ENCODE results near the gene TBX2.

TBX2 gene

GRCh38 chr17:61403801-61404662 is 4.4 kb downstream of the TBX2 start:
- DNase-seq = peak; percentile 70

DNA sequence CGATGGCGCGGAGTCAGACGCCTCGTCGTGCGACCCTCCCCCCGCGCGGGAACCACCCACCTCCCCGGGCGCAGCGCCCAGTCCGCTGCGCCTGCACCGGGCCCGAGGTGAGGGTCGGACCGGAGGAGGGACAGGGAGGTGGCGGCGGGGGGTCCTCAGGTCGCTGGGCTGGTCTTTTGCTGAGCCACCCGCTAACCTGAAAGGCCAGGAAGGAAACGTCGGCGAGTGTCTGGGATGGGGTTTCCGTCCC is 4.9 kb downstream of the TBX2 start:
- no peak for DNase-seq

DNA sequence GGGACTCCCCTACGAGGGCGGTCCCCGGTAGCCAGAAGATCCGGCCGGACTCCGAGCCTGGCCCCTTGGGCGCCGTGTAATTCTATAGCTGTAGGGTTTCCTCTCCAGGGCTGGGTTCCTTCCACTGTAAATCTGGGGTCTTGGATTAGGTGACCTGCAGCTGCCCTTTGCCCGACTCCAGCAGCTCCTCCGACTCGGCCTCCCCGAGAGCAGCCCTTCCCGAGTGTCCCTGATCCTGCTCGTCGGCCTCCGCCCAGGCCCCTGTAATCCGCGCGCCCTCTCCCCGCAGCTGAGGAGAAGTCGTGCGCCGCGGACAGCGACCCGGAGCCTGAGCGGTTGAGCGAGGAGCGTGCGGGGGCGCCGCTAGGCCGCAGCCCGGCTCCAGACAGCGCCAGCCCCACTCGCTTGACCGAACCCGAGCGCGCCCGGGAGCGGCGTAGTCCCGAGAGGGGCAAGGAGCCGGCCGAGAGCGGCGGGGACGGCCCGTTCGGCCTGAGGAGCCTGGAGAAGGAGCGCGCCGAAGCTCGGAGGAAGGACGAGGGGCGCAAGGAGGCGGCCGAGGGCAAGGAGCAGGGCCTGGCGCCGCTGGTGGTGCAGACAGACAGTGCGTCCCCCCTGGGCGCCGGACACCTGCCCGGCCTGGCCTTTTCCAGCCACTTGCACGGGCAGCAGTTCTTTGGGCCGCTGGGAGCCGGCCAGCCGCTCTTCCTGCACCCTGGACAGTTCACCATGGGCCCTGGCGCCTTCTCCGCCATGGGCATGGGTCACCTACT is 5.5 kb downstream of the TBX2 start:
- peak; percentile 56 for DNase-seq

GRCh38 chr17:61405686-61406536 is 6.3 kb downstream of the TBX2 start:
- no peak for DNase-seq

GRCh38 chr17:61406537-61406845 is 6.8 kb downstream of the TBX2 start:
- no peak for DNase-seq

DNA sequence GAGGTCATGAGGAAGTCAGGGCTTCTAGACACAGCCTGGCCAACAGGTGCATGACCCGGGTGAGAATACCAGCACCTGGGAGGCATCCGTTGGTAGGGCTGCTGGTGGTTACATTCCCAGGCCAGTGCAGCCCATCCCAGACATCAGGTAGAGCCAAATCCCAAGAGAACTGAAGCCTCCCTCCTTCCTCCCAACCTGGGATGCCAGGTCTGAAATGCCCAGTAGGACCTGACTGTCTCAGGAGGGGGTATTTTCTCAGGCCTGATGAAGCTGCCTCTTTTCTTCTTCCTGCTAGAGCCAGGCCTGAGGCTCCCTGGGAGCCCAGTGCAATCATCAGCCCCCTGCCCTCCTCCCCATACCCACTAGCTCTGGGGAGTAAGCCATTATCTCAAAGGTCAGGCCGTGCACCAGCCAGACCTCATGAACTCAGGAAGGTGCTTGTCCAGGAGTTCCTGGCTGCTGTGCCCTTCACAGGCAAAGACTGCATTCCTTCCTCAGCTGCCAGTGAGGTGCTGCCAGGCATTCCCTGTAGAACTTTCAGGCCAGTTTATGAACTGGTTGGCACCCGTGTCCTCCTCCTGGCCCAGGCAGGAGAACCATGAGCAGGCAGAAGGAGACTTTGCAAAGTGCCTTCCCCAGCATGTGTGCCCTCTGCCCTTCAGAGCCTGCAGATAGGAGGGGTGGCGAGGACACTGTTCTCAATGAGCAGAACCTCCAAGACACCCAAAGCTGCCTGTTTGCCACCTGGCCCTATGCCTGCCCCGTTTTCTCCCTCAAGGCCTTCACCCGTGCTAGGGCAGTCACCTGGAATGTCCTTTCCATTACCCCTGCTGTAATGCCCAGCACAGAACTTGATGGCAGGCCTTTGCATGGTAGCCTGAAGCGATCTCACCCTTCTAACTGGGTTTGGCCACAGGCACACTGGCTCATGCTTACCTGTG is 7.6 kb downstream of the TBX2 start:
- DNase-seq = no peak

DNA sequence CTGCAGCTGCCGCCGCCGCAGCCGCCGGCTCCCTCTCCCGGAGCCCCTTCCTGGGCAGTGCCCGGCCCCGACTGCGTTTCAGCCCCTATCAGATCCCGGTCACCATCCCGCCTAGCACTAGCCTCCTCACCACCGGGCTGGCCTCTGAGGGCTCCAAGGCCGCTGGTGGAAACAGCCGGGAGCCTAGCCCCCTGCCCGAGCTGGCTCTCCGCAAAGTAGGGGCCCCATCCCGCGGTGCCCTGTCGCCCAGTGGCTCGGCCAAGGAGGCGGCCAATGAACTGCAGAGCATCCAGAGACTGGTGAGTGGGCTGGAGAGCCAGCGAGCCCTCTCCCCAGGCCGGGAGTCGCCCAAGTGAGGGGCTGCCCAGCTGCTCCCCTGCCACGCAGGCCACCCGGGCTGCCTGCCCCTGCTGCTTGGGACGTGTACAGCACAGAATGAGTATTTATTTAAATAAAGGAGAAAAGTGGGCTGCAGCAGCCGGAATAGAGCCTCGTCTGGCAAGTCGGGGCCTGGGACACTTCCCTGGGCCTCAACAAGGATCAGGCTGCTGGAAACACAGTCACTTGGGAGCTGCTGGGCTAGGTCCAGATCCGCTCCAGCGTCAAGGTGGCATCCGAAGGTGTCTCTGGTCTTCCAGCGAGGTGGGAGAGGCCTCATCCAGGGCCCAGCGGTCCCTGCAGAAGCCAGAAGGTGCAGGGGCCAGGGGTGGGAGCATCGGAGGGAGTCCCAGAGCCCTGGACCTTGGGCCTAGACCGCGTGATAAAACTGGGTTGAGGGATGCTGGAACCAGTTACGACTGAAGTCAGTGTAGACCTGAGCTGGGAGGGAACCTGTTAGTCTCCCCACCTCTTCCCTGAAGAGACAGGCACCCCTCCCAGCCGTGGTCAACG is 8.8 kb downstream of the TBX2 start:
- DNase-seq = peak; percentile 69

DNA sequence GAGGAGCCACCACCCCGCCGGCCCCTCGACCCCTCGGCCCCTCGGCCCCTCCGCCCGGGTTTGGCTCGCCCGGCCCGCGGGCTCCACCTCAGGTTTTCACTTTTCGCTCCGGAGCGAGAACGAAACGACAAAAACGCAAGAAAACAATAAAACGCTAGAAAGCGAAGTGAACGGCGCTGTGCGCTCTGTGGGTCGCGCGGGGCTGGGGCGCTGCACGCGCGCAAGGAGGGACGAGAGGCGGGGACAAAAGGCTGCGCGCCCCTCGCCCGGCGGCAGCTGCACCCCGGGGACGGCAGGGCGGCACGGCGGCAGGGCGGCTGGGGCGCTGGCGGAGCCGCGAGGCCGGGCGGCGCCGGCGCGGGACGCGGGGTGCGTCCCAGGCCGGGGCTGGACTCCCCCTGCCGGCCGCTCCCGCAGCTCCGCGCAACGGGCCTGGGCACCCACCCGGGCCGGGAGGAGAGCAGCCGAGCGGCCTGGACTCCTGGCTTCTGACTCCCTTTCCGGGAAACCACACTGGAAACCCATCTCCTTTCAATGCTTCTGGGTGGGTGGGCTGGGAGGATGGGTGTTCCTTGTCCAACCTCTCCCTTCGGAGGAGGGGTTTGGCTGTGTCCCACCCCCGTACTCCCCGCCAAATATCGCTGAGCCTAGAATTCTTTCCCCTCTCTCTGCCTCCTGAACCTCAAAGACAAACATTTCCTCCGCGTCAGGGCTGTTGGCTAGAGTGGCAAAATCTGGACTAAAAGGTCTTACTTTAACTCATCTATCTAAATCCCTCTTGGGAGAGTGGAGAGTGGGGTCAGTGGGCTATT is 9.9 kb downstream of the TBX2 start:
- peak; percentile 94 for DNase-seq

GRCh38 chr17:61410141-61411010 is 10.7 kb downstream of the TBX2 start:
- peak; percentile 95 for DNase-seq

- no peak for DNase-seq
Observed at GRCh38 chr17:61411011-61411260, 11.3 kb downstream of the TBX2 start.

- peak; percentile 96 for DNase-seq
Observed at GRCh38 chr17:61411261-61412142, 11.9 kb downstream of the TBX2 start.

DNA sequence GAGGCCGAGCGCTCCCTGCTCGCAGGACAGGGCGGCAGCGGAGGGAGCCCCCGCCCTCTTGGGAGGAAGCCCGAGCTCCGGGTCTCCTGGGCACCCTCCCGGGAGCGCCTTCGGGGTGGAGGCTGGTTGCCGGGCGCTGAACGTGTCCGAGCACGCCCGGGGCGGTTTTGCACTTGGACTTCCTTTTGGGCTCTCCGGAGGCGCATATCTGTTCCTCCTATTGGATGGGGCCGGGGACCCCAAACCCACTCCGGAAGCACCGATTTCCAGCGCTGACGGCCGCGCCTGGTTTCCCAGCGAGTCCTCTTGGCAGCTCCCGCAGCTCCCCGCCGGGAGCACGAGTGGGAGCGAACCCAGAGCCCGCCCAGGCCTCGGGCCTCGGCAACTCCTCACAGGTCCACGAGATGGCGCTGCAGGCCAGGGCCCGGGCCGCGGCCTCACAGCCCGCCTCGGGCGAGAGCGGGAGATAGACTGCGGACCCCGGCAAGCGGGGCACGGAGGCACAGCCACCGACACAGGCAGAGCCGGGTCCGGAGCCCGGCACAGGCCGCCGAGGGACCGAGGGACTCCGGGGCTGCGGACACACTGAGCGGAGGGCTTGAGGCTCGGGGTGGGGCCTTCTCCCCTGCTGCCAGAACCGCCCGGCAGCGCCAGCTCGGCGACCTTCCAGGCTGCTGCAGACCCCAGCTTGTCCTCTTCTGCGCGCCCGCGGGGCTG is 12.7 kb downstream of the TBX2 start:
- DNase-seq = peak; percentile 100

DNA sequence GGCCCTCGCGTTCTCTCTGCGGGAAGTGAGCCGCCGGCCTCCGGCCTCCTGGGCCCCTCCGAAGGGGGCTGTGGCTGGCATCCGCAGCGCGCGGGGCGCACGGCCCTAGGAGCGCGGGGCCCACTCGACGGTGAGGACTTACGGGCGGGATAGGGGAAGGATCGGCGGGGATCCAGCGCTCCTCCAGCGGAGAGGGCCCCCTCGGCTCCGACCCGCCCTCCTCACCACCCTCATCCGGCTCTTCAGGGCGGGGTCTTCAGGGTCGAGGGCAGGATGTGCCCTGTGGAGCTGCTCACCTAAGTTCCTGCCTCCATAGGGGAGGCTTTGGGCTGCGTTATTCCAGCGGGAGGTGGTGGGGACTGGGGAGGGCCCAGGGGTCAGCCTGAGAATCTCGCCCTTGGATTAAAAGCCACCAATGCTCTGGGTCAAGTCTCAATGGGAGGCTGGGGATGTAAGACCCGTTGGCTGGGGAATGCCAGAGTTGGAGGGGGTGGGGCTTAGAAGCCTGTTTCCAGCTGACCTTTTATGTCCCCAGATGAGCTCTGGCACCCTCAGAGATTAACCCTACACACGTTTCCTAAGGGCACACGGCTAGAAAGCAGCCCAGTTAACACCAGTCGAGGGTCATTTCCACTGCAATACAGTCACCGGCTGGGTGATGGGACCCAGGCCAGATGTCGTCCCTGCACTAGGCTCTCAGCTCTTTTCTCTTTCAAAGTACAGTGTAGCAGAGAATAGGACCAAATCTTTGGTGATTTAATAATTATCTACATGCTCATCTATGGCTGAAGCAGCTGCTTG is 13.4 kb downstream of the TBX2 start:
- DNase-seq = peak; percentile 63

DNA sequence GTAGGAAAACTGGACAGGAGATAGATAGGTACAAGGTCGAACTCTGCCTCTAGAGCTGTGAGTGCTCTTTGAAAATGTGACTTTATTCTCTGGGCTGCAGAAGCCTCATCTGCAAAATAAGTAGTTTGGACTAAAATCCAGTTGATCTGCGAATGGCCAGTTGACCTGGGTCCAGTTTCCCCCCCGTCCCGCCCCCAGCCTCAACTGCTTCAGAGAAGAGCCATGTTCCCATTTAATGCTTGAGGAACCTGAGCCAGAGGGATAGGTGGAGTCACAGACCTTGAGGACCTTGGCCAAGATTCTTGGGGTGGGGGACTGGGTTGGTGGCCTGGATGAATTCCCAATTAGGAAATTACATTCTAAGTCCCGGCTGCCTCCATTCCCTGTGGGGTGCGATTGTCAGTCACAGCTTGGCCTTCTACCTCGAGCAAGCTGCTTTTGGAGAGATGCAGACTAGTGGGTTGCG is 14.1 kb downstream of the TBX2 start:
- DNase-seq = no peak

DNA sequence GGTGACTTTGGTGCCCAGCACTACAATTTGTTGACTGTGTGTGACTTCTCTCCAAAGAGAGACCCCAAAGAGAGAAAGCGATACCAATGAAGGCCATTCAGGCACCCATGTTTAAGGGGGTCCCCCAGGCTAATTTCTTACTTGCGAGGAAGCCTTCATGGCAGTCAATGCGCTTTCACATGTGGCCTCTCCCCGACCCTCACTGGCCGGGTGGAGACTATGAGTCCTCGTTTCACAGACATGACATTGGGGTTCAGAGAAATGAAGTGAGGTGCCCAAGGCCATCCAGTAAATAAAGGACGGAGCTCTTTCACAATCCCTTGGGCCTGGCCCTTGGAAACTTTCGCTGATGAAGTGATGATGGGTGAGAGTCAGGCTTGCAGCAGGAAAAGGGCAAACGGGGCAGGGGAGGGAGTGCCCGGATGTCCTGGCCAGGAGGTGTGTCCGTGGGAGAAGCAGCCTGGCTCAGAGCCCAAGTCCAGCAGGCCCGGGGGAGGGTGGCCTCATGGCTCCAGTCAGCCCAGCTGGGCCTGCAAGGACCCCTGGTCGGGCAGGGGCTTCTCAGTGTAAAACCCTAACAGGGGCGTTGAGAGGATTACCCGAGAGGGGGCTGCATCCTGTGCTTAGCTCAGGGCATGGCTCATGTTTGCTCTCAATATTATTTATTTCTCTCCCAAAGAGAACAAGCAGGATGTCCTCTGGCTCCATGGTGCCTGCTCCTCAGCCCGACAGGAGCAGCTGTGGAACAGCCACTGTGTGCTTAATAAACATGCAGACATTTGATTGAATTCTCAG is 14.7 kb downstream of the TBX2 start:
- DNase-seq = no peak

DNA sequence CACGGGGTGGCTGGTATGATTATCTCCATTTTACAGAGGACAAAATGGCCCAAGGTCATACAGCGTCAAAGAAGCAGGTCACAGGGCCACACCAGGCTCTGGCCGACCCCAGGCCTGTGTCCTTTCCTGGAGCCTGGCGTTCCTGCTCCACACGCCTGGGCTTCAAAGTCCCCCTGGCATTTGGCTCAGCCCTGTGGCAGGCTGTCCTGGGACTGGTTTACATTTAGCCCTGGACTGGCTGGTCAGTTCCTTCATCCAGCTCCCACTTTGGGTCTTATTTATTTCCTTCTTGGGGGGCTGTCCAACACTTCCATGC is 15.3 kb downstream of the TBX2 start:
- DNase-seq = no peak
